ENCODE data around the gene NECTIN1. TPM values are rescaled to one million over a fixed set of nuclear protein-coding genes. Genes with fewer than 3 reads are reported as not detected.

NECTIN1 gene
- total and polyA plus RNA-seq, 2 of the 4 experiments (the other 2 are of a cell fraction), result 2.3 to 4.2 TPM

DNA sequence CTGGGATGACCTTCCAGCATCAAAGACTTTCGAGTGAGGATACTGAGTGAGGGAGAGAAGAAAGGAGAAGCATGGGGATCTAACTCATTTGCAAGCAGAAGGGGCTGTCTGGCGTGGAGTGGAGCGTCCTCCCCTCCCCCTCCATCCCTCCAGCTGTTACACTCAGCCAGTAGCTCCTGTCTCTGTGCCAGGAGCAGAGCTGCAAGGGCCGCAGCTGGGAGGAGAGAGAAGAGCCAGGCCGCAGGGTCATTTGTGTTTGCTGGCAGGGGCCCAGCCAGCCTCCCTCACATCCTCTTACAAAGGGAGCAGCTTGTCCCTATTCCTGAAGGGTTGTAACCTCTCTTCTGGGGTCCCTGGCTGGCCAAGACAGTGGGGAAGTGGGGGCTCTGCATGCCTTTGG is 57.9 kb downstream of the NECTIN1 start:
- Histone ChIP-seq H3K27me3 (ENCODE audit: control insufficient read depth, insufficient read depth, low read length) (no peaks in the 10 kb centered on the region), H3K4me3 (ENCODE audit: insufficient read depth, low read depth, low read length) (no peak overlapping the region), H3K23ac (ENCODE audit: low read depth, low read length) (no peak overlapping the region), H3K9me1 (ENCODE audit: insufficient read depth, low read length) (peaks cover 6% of the 10 kb centered on the region), H2BK15ac (ENCODE audit: low read depth, low read length) (0 out of 3 replicates have a peak overlapping the region, but pooled peaks have one; percentile 8), H4K20me1 (ENCODE audit: insufficient read depth, low read length) (no peaks in the 10 kb centered on the region), H3K18ac (ENCODE audit: low read depth, low read length) (no peak overlapping the region), H3K36me3 (ENCODE audit: control insufficient read depth, insufficient read depth, low read length) (no peaks in the 10 kb centered on the region), H3K4me1 (ENCODE audit: control insufficient read depth, insufficient read depth, low read length) (peaks cover 10% of the 10 kb centered on the region; the same call in 1 of the 2 replicates), H2BK20ac (ENCODE audit: low read depth, low read length) (no peak overlapping the region; the same call in 1 of the 2 replicates), H2BK120ac (ENCODE audit: low read depth, low read length) (peak overlapping the region; percentile 27; the same call in 1 of the 2 replicates), H3K56ac (ENCODE audit: extremely low read depth, insufficient read depth, low read length) (no peak overlapping the region), H2AK5ac (ENCODE audit: low read depth, low read length) (peak overlapping the region; percentile 1; the same call in 1 of the 2 replicates), H3K27ac (ENCODE audit: insufficient read depth, low read length) (peak overlapping the region; percentile 16; the same call in 1 of the 2 replicates), H4K91ac (ENCODE audit: insufficient read depth, low read depth, low read length) (peak overlapping the region; percentile 36; the same call in 1 of the 2 replicates), H3K79me1 (ENCODE audit: low read depth in 1 of 2, low read length in 2 of 2) (no peaks in the 10 kb centered on the region), H3K4ac (ENCODE audit: low read depth, low read length) (0 out of 2 replicates have a peak overlapping the region, but pooled peaks have one; percentile 39), H4K5ac (ENCODE audit: low read depth, low read length) (no peak overlapping the region; the same call in 1 of the 2 replicates), H3K4me2 (ENCODE audit: low read depth, low read length) (no peak overlapping the region), H3K9me3 (ENCODE audit: control insufficient read depth, insufficient read depth, low read length) (no peaks in the 10 kb centered on the region), H2AK9ac (replicated peaks; ENCODE audit: low read depth, low read length, poor library complexity) (peak overlapping the region; percentile 23), H3K9ac (ENCODE audit: low read depth, low read length) (no peak overlapping the region), H4K8ac (ENCODE audit: low read depth in 2 of 2, low read length in 2 of 2) (peak overlapping the region; percentile 26 to 35; a peak in 1 of 4 replicates), H2AFZ (replicated peaks; ENCODE audit: low read length, poor library complexity) (peak overlapping the region; percentile 86), H2BK5ac (ENCODE audit: low read depth, low read length, poor library complexity, severe bottlenecking) (no peak overlapping the region), H3K14ac (replicated peaks; ENCODE audit: low read depth, low read length) (0 out of 2 replicates have a peak overlapping the region, but pooled peaks have one; percentile 45)
- POLR2A ChIA-PET (ENCODE audit: unreplicated experiment), result no interaction called here
- intact Hi-C loops (cut with micrococcal nuclease) (loop anchor here (1.0 kb wide), 1 partner anchor 58 kb away; the partner anchor contains the start of gene NECTIN1), in situ Hi-C loops (cut with MboI; ENCODE audit: low sequenced_read_pairs) (no loop called here), dilution Hi-C loops (cut with HindIII; ENCODE audit: low sequenced_read_pairs, unreplicated experiment) (no loop called here)
- CTCF ChIA-PET, result interaction anchor here (2.9 kb wide), 1 partner anchor 58 kb away, joined by 16 read pairs; the partner anchor contains the start of gene NECTIN1
- ATAC-seq (ENCODE audit: low read depth) (peak; percentile 67), DNase-seq (peak; percentile 88)
- no CpG with 5 or more reads among the region's 5 CpGs for WGBS, 2 experiments (ENCODE audit: extremely low coverage in 2 of 2, insufficient read length in 1 of 2)
- TF ChIP-seq RAD21 (IDR thresholded peaks at IDR 0.05; ENCODE audit: low read length), result peak; percentile 18; the same call in 1 of the 2 replicates
- peak; percentile 13; the same call in 1 of the 2 replicates for TF ChIP-seq MAZ (IDR thresholded peaks at IDR 0.05; ENCODE audit: borderline replicate concordance, low read depth, low read length)
- TF ChIP-seq FOS (IDR thresholded peaks at IDR 0.05; ENCODE audit: low read depth, low read length), result no peak
- no TSS peak for BruUV-seq (replicated peaks)

Measured in IMR-90 (cell line).